ENCODE measurements around the gene JMJD7. TPM values are rescaled to one million over a fixed set of nuclear protein-coding genes. Genes with fewer than 3 reads are reported as not detected.

JMJD7 gene
- 3.2 to 4.6 TPM (median 3.4 TPM) in 5 replicates for total RNA-seq (2022; extraction: Qiagen RNA extraction)

DNA sequence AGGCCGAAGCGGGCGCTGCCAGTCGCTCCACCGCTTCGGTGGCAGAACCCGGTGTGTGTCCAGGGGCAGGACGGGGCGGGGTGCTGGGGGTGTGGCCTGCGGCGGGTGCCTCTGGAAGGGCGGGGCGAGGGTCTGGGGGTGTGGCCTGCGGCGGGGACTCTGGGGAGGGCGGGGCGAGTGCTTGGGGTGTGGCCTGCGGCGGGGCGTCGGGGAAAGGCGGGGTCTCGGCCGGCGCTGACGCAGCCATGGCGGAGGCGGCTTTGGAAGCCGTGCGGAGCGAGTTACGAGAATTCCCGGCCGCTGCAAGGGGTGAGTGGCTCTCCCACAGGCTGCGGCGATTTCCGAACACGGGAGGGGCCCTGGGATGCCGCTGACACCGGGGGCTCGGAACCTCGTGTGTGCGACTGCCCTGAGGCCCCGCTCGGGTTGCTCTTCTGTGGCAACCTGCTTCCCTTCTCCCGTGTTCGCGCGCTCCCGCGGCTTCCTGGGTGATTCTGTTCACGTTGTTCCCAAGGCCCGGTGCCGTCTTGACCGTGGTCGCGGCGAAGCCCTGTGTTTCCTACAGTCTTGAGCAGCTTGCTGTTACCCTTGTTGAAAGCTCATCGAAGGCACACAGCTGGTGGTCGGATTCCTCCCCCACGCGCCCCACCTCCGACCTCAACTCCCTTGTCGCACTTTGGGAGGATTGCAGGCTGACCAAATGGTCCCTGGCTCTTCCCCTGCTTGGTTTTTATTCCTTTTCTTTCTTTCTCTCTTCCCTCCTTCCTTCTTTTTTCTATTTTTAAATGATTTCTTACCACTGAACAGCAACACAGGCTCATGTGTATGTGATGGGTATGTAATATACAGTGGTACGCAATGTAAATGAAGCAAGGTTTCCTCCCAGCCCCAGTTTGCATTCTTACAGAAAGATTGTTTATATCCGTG, at the start of gene JMJD7:
JMJD7 (plus strand) TSS at position 213 of the 927 bp plus-strand sequence; CDS start at position 246, 33 bp downstream.

DNA sequence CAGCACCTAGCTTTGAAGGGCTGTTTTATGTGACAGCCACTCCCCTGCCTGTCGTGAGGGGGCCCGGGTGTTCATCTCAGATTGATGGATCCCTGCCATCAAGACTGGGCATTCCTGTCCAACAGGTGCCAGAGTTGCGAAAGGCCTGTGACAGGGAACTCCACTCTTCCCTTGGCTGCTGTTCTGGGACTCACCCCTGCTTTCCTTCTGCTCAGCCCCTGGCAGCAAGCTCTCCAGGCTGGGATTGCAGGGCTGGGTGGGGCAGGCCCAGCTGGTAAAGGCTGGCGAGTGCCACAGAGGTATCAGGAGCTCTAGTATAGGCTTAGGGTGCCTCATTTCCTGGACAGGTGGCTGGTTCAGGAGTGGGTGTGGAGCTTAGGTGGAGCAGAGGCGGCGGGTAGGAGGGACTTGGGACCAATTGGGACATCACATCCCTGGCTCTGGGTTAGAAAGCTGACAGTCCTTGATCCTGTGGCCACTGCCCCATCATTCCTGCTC, 10.6 kb downstream of the JMJD7 start, which contains the start of gene PLA2G4B:
PLA2G4B (plus strand) TSS at position 448 of the 498 bp plus-strand sequence. CDS start 67 bp downstream, outside the sequence.

Other genes starting within 250 kb of the JMJD7 start
- gene MGA, start 167.7 kb upstream of the JMJD7 start, total RNA-seq (2022; extraction: Qiagen RNA extraction): 5.8 to 9.8 TPM (median 6.5 TPM) in 5 replicates
- 3.4 to 5.0 TPM (median 4.3 TPM) in 5 replicates for gene MAPKBP1, start 53.6 kb upstream of the JMJD7 start, total RNA-seq (2022; extraction: Qiagen RNA extraction)
- 0.90 to 2.6 TPM (median 1.6 TPM) in 5 replicates for gene PLA2G4B, start 10.8 kb downstream of the JMJD7 start, total RNA-seq (2022; extraction: Qiagen RNA extraction)
- 0.08 to 0.23 TPM (median 0.17 TPM) in 5 replicates for gene SPTBN5, start 66.0 kb downstream of the JMJD7 start, total RNA-seq (2022; extraction: Qiagen RNA extraction)
- 10.0 to 13.0 TPM (median 11.7 TPM) in 5 replicates for gene EHD4, start 144.5 kb downstream of the JMJD7 start, total RNA-seq (2022; extraction: Qiagen RNA extraction)
- 0.03 TPM in 1 of 5 replicates, not detected in the others for gene PLA2G4E, start 192.9 kb downstream of the JMJD7 start, total RNA-seq (2022; extraction: Qiagen RNA extraction)